Astrocyte of the cerebellum (primary cell): ENCODE data around the gene C16orf95.

Experiments
- DNase-seq: peaks from one replicate; pipeline ENCODE4 v3.0.0-alpha.2; 2011; ENCODE audit warnings: low read depth
- H3K4me3 ChIP-seq: 2 replicates; pipeline ENCODE4 v1.5.1; 2011; ENCODE audit warnings: mild to moderate bottlenecking, low read depth, low read length, moderate library complexity
- CTCF ChIP-seq: IDR thresholded peaks from 2 replicates; pipeline ENCODE4 v1.5.1; 2012; ENCODE audit warnings: low read length, low read depth, moderate library complexity, mild to moderate bottlenecking; ENCODE audit errors: missing control alignments
- in situ Hi-C: cut with HindIII; loops from 2 replicates; pipeline ENCODE4 v1.10.0; 2017; ENCODE audit warnings: low sequenced_read_pairs

Gene C16orf95

GRCh38 chr16:87353613-87354012, 36.4 kb upstream of the C16orf95 start:
- H3K4me3 ChIP-seq: no peak overlapping the region
- DNase-seq: no peak
- in situ Hi-C loops: no loop called here
- TF ChIP-seq CTCF: no peak

GRCh38 chr16:87352818-87353217, 35.6 kb upstream of the C16orf95 start:
- no peak for TF ChIP-seq CTCF
- no peak for DNase-seq
- no peak overlapping the region for H3K4me3 ChIP-seq
- in situ Hi-C loops: no loop called here

- H3K4me3 ChIP-seq: no peak overlapping the region
- no peak for TF ChIP-seq CTCF
- in situ Hi-C loops: no loop called here
- no peak for DNase-seq
Measured at GRCh38 chr16:87351320-87351698, 34.1 kb upstream of the C16orf95 start.

- in situ Hi-C loops: no loop called here
- no peak for TF ChIP-seq CTCF
- DNase-seq: no peak
- no peak overlapping the region for H3K4me3 ChIP-seq
Measured at GRCh38 chr16:87350681-87351319, 33.6 kb upstream of the C16orf95 start.

GRCh38 chr16:87350031-87350430, 32.8 kb upstream of the C16orf95 start:
- TF ChIP-seq CTCF: no peak
- in situ Hi-C loops: no loop called here
- no peak for DNase-seq
- no peak overlapping the region for H3K4me3 ChIP-seq

GRCh38 chr16:87348616-87349157, 31.5 kb upstream of the C16orf95 start:
- DNase-seq: no peak
- no peak overlapping the region for H3K4me3 ChIP-seq
- in situ Hi-C loops: no loop called here
- no peak for TF ChIP-seq CTCF
